ENCODE data around the gene RFX4.

GRCh38 chr12:106690569-106691305 is 107.9 kb downstream of the RFX4 start:
- no peak for TF ChIP-seq EZH2 (IDR thresholded peaks at IDR 0.05; ENCODE audit: low read depth, low read length, severe bottlenecking)
- TF ChIP-seq, protein P1, sequence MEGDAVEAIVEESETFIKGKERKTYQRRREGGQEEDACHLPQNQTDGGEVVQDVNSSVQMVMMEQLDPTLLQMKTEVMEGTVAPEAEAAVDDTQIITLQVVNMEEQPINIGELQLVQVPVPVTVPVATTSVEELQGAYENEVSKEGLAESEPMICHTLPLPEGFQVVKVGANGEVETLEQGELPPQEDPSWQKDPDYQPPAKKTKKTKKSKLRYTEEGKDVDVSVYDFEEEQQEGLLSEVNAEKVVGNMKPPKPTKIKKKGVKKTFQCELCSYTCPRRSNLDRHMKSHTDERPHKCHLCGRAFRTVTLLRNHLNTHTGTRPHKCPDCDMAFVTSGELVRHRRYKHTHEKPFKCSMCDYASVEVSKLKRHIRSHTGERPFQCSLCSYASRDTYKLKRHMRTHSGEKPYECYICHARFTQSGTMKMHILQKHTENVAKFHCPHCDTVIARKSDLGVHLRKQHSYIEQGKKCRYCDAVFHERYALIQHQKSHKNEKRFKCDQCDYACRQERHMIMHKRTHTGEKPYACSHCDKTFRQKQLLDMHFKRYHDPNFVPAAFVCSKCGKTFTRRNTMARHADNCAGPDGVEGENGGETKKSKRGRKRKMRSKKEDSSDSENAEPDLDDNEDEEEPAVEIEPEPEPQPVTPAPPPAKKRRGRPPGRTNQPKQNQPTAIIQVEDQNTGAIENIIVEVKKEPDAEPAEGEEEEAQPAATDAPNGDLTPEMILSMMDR (IDR thresholded peaks at IDR 0.05; ENCODE audit: control extremely low read depth in 1 of 3, insufficient read depth in 1 of 3, low read depth in 1 of 3, low read length in 3 of 3): no peak
- TF ChIP-seq MAFK (IDR thresholded peaks at IDR 0.05; ENCODE audit: low read depth, low read length): no peak
- no peak for TF ChIP-seq KDM1A (IDR thresholded peaks at IDR 0.05; ENCODE audit: borderline replicate concordance, low read length)
- no peak for TF ChIP-seq RXRA (IDR thresholded peaks at IDR 0.05; ENCODE audit: insufficient read depth, low read depth, low read length)
- no peak for TF ChIP-seq SIN3A (conservative IDR thresholded peaks at IDR 0.05 in 1 of 2, IDR thresholded peaks at IDR 0.05 in 1 of 2; ENCODE audit: low read depth in 1 of 2, low read length in 2 of 2)
- TF ChIP-seq E2F6 (IDR thresholded peaks at IDR 0.05): no peak
- TF ChIP-seq USF2 (IDR thresholded peaks at IDR 0.05; ENCODE audit: low read length): no peak
